GM18499 (cell line): ENCODE results near the gene DPYSL4.

ENCODE experiments used
- ATAC-seq: cut with Tn5 transposase; IDR thresholded peaks from one replicate; pipeline ENCODE4 v1.9.1; 2021; ENCODE audit warnings: moderate number of reproducible peaks; ENCODE audit not compliant: insufficient read depth, unreplicated experiment

Gene DPYSL4

DNA sequence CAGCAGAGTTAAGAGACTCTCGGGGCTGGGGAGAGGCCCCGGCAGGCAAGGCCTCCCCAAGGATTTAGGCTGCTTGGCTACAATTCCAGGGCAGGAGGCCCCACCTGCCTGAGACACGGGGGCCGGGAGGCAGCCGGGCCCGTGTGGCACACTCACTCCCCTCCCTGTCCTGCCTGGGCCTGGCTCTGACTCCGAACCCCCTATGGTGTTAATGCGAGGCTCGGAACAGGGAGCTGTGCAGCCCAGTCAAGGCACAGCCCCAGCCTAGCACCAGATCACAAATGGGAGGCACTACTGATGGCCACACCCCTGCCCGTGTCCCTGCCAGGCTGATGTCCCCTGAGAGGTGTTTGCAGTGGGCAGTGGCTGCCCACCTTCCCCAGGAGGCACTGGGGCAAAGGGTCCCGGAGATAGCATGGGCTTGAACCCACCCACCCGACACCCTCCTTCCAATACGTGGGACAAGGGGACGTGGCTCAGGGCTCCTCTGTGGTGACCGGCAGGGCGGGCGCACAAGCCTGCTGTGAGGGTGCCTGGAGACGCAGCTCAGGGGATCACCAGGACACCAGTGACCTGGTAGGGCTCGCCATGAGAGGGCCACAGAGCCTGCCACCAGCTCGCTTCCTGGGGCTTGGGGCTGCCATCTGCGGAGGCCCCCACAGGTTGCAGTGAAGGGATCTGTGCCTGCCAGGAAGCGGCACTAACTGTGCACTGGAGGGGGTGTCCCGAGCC is 37.0 kb downstream of the DPYSL4 start:
- no peak for ATAC-seq

DNA sequence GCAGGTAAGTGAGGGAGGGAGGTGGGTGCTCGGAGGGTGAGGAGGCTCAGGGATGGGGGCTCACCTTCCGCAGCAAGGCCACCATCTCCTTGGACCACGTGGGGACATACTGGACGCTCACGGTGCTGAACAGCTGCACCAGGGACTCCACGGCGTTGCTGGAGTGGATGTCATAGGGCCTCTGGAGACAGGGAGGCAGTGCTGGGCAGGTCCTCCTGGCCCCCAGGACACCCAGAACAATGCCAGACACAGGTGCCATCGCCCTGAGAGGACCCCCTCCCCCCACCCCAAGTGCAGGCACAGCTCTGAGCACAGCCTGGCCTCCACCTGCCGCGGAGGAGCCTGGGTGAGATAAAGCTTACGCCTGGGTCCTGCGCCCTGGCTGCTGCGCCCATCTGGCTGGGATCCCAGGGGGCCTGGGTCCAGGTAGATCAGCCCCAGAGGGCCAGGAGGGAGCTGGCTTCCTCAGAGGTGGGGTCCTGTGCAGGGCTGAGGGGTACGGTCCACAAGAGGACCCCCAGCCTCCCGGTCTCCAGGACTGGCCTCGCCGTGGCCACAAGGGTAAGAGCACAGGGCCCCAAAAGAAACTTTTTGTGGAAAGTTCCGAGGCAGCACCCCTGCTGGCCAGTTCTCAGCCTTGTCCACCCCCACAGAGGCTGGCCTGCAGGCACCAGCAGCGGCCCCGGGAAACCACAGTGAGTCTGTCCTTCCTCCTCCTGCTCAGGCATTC is 37.8 kb downstream of the DPYSL4 start:
- ATAC-seq: no peak

DNA sequence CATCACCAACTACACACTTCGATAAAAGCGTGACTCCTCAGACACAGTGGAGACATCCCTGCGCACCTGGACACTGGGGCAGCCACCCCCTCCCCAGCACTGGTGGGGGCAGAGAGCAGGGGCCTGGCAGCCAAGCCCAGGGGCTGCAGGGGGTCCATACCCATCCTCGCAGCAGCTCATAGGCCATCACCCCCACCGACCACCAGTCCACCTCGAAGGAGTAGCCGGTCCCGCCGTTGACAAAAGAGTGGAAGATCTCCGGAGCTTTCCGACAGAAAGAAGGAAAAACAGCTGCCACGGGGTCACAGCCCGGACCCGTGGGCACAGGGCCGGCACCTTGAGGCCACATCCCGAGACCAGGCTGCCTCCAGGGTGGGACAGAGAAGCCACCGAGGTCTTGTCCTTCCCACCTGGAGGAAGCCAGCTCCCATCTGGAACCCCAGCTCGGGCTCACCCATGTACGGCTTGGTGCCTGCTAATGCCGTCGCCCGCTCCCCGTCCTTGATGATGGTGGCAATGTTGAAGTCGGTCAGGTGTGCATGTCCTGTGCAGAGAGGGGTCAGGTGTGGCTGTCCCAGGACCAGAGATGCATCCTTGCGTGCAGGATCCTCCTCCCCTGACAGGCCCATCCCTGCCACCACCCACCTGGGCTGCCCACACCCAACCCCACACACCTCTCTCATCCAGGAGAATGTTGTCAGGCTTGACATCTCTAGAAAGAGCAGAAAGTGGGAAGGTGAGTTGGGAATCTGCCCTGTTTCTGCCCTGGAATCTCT is 38.5 kb downstream of the DPYSL4 start:
- ATAC-seq: no peak

DNA sequence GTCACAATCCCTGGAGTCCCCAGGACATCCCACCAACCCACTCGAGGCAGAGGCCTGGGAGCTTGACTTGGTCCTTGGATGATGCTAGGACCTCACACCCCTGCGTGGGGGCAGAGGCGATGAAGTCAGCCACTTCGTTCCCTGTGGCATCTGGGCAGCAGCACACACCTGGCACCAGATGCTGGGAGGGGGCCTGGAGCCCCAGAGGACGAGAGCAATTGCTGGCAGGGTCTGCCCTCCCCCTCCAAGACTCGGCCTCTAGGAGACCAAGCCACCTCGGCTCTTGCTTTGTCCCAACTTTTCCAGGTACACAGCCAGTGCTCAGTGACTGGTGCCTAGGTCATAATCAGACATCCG is 39.1 kb downstream of the DPYSL4 start:
- ATAC-seq: no peak

DNA sequence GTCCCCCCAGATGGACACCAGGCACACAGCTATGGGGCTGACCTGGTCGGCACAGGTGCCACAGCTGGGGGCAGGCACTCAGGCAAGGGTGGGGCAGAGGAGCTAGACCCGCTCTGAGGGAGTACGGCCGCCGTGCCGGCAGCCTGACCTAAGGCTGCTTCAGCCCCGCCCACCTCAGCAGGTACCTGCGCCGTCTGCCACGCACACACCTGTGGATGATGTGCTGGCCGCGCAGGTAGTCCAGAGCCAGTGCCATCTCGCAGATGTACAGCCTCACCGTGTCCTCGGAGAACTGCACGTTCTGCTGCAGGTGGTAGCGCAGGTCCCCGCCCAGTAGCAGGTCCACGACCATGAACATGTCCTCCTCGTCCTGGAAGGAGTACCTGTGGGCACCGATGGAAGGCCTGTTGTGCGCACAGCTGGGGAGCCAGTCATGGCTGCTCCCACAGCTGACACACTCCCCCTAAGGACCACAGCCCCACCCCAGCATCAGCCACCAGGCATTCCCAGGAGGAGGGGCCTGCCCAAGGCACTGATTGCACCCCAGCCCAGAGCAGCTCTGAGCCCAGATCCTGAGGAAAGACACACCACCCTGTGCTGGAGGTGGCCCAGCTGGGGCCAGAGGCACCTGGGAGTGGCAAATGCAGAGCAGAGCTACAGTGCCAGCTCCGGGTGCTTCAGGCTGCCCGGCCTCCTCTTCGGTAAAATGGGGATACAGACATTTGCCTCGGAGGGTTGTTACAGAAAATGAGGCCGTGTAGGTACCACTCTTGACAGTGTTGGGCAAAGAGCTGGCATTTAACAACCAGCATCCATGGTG is 40.0 kb downstream of the DPYSL4 start:
- no peak for ATAC-seq

DNA sequence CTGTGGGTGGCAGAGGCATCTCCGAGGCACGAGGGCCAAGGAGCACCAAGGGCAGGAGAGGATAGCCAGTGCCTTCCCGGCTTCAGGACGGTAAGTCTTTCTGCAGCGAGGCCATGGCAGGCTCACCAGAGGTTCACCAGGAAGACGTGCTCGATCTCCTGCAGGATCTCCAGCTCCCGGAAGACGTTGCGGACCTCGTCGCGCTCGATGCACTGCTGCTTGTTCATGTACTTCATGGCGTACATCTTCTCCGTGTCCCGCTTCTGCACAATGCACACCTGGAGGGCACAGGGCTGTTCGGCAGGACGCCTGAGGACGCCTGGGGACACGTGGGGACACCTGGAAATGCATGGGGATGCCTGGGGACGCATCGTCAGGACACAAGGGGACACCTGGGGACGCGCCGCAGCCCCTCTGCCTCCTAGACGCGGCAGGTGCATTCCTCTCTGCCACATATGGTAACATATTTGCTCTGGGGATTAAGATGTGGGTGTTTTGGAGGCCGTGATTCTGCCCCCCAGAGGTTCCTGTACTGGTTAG is 41.2 kb downstream of the DPYSL4 start:
- no peak for ATAC-seq

DNA sequence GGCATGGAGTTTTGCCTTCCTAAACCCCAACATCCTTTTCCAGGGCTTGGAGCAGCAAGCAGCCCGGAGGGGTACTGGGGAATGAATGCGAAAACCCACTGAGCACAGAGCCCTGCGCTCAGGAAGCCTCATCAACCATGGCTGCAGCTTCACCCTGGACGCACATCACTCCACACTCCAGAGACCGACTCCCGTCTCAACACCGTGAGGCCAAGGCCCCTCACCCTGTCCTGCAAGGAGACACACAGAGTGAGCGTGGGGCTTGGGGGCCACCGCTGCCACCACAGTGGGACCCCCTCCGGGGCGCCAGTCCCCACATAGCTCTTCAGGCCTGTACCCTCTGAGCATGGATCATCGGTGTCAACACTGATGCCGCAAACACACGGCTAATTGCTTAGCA is 41.9 kb downstream of the DPYSL4 start:
- no peak for ATAC-seq

DNA sequence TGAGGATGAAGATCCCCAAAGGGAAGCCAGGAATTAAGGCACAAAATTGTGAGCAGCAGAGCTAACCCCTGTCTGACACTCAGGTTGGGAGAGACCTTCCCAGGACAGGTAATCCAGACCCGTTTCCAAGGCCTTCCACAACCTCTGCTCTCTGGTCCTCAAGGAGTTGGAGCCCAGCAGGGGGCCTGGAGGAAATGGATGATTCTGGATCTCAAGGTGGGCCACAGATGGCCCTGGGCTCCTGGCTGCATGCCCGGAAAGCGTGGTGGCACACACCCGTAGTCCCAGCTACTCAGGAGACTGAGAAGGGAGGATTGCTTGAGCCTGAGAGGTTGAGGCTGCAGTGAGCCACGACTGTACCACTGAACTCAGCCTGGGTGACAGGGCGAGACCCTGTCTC is 42.3 kb downstream of the DPYSL4 start:
- no peak for ATAC-seq

DNA sequence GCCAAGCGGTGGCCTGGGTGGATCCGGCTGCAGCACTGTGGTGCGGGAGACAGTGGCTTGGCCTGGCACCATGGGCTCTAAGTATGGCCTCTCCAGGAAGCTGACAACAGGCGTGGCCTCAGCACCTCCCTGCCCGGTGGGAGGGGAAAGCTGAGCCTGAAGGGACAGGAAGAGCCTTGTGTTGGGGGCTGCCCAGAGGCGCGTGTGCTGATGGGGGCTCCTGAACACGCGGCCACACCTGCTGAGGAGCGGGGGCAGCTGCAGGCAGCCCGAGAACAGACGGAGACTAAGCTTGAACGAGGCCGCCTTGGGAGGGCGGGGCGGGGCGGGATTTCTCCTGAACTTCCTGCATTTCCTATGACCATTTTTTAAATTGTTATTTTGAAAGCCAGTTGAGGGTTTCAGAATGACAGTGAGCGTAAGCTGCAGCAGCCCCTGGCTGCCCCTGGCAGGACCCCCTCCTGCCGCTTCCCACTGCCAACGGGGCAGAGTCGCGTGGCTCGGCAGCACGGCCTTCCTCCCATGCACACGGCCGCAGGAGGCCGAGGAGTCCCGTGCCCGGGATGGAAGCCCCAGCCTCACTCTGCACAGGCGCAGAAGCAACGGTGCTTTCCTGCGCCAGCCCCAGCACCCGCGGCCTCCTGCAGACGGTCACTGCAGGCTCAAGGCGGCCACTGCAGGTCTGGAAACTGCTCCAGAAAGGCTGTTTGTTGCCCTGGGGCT is 43.2 kb downstream of the DPYSL4 start:
- no peak for ATAC-seq

DNA sequence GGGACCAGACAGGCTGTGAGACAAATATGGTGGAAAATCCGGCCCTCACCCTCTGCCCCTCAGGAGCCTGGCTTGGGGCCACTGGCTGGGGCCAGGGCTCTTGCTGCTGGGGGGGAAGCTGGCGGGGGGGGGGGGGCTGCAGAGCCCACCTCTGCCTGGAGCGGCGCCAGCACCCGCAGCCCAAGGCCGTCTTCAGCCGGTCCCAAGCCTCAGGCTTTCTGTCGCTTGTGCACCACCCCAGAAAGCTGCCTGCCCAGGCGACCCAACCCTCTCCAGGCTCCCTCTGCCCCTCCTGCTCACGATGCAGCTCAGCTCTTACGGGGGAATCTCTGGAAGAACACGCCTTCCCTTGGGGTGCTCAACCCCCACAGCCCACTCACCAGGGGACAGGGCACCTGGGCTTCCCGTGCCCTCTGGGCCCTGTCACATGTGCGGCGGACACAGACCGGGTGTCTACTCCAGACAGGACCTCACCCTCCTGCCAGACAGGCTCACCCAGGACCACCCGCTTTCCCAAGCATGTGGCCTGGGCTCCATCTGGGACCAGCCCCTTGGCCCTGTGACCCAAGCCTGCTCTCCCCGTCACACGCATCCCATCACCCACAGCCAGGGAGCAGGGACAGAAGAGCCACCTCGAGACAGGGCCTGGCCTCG is 43.9 kb downstream of the DPYSL4 start:
- ATAC-seq: no peak

DNA sequence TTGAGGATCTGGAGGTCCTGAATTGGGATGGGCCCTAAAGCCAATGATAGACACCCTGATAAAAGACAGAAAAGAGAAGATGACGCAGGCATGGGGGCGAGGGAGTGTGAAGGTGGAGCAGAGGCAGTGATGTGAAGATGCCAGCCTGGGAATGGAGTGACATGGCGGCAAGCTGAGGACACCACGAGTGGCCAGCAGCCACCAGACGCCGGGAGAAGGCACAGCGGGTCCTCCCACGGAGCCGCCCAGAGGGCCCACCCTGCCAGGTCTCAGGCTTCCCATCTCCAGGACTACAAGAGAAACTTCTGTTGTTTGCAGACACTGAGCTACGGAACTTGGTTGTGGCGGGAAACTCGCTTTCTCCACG is 44.9 kb downstream of the DPYSL4 start:
- no peak for ATAC-seq

DNA sequence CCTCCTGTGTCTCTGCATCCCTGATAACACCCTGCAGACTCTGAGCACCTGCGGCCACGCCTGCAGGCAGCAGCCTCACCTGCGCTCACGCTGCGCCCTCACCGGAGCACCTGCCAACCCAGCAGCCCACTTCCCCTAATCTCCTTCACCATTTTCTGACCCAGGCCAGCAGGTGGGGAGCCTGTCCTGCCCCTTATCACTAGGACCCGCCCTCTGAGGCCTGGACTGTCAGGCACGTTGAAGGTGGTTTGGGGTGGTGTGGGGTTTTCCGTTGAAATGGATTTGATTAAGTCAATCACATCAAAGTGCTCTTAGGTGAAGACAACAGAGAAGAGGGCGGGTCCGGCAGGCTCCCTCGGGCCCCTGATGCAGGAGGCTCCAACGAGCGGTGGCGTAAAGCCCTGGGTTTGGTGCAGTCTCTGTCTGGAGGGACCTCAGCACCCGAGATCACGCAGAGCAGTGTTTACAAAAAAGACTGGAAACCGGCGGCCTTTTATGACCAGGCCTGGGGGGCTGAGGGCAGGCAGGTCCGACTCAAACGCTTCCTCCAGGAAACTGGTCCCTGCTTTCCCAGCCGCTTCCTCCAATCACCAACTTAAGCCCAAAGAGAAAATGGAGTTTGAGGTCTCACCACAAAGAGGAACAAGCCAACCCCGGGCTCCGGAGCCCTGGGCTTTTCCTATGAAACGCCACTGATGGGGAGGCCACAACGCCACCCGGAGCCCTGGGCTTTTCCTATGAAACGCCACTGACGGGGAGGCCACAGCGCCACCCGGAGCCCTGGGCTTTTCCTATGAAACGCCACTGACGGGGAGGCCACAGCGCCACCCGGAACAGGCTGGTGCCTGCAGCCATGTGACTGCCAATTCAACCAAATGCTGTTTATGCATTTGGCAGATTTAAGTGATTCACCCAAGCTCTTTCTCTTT is 45.5 kb downstream of the DPYSL4 start:
- ATAC-seq: no peak

DNA sequence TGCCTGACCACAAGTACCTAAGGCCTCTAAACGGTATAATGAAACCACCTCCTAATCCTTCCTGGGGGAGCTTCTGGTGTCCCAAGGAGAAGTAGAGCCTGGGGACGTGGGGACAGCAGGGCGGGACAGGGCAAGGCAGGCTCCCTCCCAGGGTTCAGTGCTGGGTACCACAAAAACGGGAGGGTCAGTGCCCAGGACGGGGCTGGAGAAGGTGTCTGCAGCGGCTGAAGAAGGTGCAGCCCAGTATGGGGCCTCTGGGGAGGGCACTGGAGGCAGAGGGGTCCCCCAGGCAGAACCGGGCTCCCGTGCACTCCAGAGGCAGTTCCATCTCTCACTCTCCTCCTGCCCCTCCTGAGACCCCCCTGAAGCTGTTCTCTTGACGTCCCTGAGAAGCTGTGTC is 46.2 kb downstream of the DPYSL4 start:
- ATAC-seq: no peak

DNA sequence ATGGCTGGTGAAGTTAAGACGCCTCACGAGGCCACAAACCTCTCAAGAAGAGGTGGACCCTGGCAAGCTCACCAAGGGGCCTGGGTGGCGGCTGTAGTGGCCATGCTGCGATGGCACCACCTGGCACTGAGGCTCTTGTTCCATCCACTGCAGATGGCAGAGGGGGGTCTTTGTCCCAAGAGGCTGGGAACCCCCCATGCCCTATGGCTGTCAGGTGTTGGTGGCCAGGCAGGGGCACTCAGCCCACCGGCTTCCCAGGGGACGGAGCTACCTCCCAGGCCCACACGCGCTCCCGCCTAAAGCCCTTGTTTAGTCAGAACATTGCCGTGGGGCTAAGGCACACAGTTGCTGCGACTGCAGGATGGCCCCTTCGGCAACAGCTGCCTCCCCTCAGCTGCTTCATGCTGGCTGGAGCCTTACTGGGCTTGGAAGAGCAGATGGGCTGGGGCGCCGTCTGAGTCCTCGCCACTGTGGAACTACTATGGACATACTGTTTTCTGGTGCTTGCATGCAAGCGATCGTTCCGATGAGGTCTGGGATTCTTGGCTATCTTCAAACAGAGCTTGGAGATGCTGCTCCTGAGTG is 46.8 kb downstream of the DPYSL4 start:
- ATAC-seq: no peak

DNA sequence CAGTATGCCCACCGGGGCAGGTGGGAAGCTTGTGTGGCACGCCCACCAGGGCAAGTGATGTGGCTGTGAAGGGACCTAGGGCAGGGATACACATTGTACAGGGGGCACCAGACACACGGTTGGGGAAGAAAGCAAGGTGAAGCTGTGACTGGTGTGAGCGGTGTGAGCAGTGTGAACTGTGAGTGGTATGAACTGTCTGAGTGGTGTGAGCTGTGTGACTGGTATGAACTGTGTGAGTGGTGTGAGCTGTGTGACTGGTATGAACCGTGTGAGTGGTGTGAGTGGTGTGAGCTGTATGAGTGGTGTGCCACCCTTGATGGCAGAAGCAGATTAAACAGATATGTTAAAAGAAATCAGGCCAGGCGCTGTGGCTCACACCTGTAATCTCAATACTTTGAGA is 48.1 kb downstream of the DPYSL4 start:
- ATAC-seq: no peak

DNA sequence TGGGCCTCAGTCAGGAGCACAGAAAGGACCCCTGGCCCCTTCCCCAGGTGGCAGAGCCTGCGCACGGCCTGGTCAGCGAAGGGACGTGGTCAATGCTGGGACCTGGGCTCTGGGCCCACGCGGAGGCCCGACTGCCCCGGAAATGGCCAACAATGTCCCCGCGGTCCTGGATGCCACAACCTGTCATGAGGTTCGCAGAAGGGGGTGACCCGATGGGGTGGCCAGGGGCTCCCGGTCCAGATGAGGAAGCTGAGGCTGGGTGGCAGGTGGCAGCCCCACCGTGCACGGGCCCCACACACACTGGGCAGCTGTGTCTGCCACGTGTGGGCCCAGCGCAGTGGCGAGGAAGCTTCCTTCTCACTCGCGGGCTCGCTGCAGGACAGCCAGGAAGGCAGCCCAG is 49.4 kb downstream of the DPYSL4 start:
- ATAC-seq: no peak

DNA sequence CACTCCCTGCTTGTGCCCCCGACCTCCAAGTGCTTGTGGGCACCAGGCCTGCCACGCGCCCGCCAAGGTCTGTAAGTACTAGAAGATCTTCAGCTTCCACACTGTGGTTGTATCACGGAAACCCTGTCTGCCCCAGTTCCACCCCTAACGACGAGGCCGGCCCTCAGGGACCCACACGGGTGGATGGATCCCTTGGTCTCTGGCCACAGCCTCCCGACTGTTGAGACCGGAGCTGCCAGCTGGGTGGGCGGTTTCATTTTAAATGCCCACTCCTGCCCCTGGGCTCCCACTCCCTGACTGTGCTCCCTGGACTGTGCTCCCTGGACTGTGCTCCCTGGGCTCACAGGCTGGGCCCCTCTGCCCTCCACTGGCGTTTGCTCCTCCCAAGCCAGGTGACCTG is 50.1 kb downstream of the DPYSL4 start:
- ATAC-seq: no peak

DNA sequence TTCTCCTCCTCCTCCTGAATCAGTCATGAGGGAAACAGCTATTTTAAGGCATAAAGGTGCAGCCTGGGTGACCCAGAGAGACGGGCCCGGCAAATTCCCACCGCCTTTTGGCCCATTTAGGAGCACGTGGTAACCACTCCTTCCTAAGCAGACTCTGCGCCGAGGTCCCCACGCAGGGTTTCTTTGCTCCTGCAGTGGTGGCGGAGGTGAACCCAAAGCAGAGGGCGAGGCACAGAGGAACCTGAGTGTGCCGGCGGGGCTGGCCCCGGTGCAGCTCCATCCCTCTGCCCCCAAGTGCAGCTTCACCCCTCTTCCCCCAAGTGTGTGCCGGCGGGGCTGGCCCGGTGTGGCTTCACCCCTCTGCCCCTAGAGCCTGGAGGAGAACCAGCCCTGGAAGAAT is 50.6 kb downstream of the DPYSL4 start:
- ATAC-seq: no peak
